ENCODE data around the gene KDM4C.
A peak's percentile ranks its signal among the peaks of the same experiment; 100 is the strongest.
"Not testable (repeated sequence)": the region's sequence is repeated elsewhere in the genome, so short reads cannot be mapped to it uniquely, and the experiment has no call there.

KDM4C gene

GRCh38 chr9:6764523-6764922 lies 6.8 kb downstream of the KDM4C start:
- no peak for DNase-seq

- no peak for DNase-seq
Measured at GRCh38 chr9:6764950-6765349, 7.2 kb downstream of the KDM4C start.

- DNase-seq = no peak
Measured at GRCh38 chr9:6765396-6765795, 7.6 kb downstream of the KDM4C start.

GRCh38 chr9:6766606-6767005 lies 8.8 kb downstream of the KDM4C start:
- no peak for DNase-seq

DNA sequence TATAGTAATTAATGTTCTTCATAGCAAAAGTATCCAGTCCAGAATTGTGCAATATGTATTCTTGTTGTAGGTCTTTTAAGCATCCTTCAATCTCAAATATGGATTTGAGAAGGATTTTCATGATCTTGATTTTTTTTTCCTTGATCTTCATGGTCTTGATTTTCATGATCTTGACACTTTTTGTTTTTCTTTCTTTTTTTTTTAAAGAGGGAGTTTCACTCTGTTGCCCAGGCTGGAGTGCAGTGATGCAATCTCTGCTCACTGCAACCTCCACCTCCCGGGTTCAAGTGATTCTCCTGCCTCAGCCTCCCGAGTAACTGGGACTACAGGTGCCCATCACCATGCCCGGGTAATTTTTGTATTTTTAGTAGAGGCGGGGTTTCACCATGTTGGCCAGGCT lies 10.8 kb downstream of the KDM4C start:
- not testable (repeated sequence) for DNase-seq

DNA sequence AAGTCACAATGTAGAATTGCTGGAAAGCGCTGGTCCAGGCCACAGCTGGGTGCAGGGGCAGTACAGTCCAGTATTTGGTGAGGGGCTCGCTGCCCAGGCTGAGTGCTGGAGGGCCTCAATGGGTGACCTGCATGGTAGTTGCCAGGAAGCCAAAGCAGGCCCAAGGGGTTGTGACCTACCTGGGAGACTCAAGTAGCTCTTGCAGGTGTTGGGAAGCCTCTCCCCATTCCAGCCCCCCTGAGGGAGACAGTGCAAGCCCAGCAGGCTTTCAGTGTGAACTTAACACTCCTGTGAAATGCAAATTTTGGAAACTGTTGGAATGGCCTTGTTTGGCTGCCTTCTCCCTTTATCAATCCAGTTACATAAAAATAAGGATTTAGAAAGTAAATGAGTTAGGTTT lies 13.9 kb downstream of the KDM4C start:
- no peak for DNase-seq

- no peak for DNase-seq
Measured at GRCh38 chr9:6777213-6777902, 19.6 kb downstream of the KDM4C start.

- DNase-seq = no peak
Measured at GRCh38 chr9:6779417-6780241, 21.9 kb downstream of the KDM4C start.

DNA sequence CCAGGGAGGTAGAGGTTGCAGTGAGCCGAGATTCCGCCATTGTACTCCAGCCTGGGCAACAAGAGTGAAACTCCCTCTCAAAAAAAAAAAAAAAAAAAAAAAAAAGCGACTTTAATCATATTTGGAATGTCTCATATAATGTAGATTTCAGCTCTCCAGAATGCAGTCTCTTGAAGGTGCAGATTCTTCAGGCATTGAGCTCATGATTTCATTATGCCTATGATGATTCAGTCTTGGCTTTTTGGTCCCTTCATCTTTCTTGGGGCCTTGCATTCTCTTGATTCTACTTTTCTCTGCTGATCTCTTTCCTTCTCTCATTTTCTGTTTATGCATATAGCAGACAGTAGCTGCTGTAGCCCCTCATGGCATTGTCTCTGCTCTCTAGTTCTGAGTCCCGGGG lies 22.9 kb downstream of the KDM4C start:
- DNase-seq = no peak

DNA sequence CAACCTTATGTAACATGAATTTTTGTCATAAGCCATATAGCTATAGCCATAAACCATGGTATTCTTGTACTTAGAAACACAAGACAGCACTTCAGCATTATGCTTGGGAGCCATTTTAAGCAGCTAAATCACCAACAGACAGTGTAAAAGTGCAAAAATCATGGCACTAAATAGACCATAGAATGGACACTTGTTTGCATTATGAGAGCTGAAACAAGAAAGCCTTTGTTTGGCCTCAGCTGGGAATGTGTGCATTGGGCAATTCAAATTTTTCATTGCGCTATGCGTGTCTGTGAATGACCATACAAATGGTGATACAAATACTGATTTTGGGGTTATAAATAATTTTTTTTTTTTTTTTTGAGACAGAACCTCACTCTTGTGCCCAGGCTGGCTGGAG lies 23.7 kb downstream of the KDM4C start:
- DNase-seq = peak; percentile 85

DNA sequence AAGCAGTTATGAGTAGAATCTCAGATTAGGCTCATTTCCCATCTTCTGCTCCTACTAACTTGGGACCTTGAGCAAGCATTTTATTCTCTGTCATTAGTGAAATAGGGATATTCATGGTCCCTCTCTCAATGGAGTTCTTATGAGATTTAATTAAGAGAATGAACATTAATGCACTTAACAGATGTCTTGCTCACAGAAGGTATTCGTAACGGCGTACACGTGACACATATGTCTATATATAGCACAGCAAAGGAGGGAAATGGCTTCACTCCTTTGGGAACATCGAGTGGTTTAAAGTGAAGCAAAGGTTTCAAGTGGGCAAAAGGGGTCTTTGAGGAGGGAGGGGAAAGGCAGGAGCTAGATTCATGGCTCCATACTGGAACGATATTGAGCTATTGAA lies 24.6 kb downstream of the KDM4C start:
- DNase-seq = no peak

- DNase-seq = no peak
Measured at GRCh38 chr9:6782981-6783380, 25.2 kb downstream of the KDM4C start.

GRCh38 chr9:6783753-6784152 lies 26.0 kb downstream of the KDM4C start:
- no peak for DNase-seq

- no peak for DNase-seq
Measured at GRCh38 chr9:6785682-6786081, 27.9 kb downstream of the KDM4C start.

- no peak for DNase-seq
Measured at GRCh38 chr9:6787793-6788161, 30.0 kb downstream of the KDM4C start.

GRCh38 chr9:6788162-6789016 lies 30.6 kb downstream of the KDM4C start:
- DNase-seq = no peak

DNA sequence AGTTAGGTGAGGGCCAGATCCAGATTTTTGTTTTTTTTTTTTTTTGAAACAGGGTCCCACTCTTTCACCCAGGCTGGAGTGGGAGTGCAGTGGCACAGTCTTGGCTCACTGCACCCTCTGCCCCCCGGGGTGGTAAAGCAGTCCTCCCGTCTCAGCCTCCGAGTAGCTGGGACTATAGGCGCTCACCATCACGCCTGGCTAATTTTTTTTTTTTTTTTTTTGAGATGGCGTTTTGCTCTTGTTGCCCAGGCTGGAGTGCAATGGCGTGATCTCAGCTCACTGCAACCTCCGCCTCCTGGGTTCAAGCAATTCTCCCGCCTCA lies 31.2 kb downstream of the KDM4C start:
- DNase-seq = not testable (repeated sequence)

DNA sequence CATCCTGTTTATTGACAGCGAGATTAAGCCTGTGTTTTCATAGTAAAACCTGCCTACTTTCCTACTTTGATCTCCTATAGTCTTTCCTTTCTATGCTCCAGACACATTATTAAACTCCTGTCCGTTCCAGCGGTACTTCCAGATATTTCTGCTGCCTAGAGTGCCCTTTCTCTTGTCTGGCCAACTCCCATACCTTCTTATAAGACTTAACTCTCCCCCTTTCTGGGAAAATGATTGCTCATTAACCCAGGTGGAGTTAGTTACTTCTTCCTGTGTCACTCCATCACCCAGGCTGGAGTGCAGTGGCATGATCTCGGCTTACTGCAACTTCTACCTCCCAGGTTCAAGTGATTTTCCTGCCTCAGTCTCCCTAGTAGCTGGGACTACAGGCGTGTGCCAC lies 33.1 kb downstream of the KDM4C start:
- DNase-seq = no peak

GRCh38 chr9:6793203-6793602 lies 35.4 kb downstream of the KDM4C start:
- no peak for DNase-seq

DNA sequence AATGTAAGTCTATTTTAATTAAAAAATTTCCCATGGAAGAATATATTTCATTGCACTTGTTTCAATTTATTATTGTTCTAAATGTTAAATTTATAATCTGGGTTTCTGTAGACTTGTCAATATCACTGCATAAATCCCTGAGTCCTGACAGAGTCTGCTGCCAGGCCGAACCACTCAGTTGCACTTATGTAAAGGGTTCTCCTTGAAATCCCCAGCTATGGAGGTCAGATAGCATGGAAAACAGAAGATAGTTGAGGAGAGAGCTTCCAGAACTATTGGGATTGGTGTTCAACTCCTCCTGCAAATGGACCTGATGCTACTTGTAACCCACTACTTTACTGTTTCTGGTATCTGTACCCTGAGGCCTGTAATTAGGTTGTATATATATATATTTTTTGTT lies 37.2 kb downstream of the KDM4C start:
- no peak for DNase-seq

GRCh38 chr9:6802926-6803325 lies 45.2 kb downstream of the KDM4C start:
- no peak for DNase-seq

DNA sequence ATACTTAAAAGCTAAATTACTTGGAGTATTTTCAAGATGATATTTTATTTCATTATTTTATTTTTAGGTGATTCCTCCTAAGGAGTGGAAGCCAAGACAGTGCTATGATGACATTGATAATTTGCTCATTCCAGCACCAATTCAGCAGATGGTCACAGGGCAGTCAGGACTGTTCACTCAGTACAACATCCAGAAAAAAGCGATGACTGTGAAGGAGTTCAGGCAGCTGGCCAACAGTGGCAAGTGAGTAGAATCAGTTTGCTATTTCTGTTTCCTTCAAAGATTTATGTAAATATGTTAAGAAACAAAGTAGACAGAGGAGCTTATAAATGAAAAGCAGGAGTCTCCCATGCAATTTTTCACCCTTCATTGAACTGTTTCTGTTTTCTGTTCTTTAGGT lies 47.8 kb downstream of the KDM4C start:
- DNase-seq = peak; percentile 10

DNA sequence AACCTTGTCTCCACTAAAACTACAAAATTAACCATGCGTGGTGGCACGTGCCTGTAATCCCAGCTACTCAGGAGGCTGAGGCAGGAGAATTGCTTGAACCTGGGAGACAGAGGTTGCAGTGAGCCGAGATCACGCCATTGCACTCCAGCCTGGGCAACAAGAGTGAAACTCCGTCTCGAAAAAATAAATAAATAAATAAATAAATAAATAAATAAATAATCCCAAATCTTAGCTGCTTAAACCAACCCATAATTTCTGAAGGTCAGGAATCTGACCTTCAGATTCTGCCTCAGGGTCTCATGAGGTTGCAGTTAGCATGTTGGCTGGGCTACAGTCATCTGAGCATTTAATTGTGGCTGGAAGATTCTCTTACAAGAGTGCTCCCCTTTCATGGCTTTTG lies 48.5 kb downstream of the KDM4C start:
- DNase-seq = not testable (repeated sequence)

GRCh38 chr9:6807669-6808068 lies 49.9 kb downstream of the KDM4C start:
- DNase-seq = not testable (repeated sequence)
